AG04449 (cell line): ENCODE results near the gene TAF15.

Experiments
- CTCF ChIA-PET: fragments of 350-600 bp; formaldehyde crosslinking; extraction: SDS; loops from one replicate; lab custom pipeline; 2021; ENCODE audit warnings: antibody characterized with exemption; lab: Yijun Ruan, JAX
- POLR2A ChIA-PET: fragments of 400-600, 350-600 bp; formaldehyde crosslinking; extraction: SDS; loops from one replicate; lab custom pipeline; 2020; ENCODE audit warnings: antibody characterized with exemption, inconsistent platforms; lab: Yijun Ruan, JAX
- DNase-seq: peaks from one replicate; pipeline ENCODE4 v3.0.0-alpha.2; 2010; ENCODE audit warnings: low read depth, low spot score
- H3K4me3 ChIP-seq: 2 replicates; pipeline ENCODE4 v1.5.1; 2011; ENCODE audit warnings: low read depth, mild to moderate bottlenecking, control low read depth, low read length
- TF ChIP-seq, protein P1 (sequence below): IDR thresholded peaks from one replicate; pipeline ENCODE4 v1.5.1; 2011; ENCODE audit warnings: mild to moderate bottlenecking, moderate library complexity, low read length, control low read depth, inconsistent platforms; ENCODE audit not compliant: insufficient read depth; ENCODE audit errors: missing control alignments

Gene TAF15

DNA sequence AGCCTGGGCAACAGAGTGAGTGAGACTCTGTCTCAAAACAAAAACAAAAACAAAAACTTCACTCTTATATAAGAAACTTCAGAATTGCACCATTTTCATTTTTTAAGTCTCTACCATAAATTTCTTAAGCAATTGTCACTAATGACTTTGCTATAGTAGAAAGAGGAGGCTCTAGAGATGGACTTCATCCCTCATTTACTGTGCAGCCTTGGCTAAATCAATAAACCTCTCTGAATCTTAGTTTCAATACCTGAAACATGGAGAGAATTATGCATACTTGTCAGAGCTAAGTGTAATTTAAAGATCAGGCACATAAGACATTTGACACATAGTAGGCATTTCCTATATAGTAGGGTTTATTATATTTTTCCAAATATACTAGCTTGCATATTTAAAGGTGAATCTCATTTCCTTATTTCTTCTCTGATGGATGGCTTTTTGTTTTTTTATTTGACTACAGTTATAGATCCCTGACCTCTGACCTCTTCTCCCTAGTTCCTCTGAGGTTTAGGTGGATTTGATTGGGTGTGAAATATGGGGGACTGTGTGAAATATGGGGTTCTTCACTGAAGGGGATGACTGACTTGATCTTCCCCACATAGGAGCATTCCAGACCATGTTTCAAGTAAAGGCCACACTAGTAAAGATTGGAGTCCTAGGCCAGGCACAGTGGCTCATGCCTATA is 68.2 kb downstream of the TAF15 start:
- ChIA-PET CTCF (no interaction called here), POLR2A (interaction anchor here (0.6 kb wide), 2 partner anchors 36 to 937 kb away, joined by 3 to 4 read pairs; no protein-coding TSS in a partner anchor)
- DNase-seq = no peak
- no peak overlapping the region for H3K4me3 ChIP-seq
- TF ChIP-seq, protein P1, sequence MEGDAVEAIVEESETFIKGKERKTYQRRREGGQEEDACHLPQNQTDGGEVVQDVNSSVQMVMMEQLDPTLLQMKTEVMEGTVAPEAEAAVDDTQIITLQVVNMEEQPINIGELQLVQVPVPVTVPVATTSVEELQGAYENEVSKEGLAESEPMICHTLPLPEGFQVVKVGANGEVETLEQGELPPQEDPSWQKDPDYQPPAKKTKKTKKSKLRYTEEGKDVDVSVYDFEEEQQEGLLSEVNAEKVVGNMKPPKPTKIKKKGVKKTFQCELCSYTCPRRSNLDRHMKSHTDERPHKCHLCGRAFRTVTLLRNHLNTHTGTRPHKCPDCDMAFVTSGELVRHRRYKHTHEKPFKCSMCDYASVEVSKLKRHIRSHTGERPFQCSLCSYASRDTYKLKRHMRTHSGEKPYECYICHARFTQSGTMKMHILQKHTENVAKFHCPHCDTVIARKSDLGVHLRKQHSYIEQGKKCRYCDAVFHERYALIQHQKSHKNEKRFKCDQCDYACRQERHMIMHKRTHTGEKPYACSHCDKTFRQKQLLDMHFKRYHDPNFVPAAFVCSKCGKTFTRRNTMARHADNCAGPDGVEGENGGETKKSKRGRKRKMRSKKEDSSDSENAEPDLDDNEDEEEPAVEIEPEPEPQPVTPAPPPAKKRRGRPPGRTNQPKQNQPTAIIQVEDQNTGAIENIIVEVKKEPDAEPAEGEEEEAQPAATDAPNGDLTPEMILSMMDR = no peak

DNA sequence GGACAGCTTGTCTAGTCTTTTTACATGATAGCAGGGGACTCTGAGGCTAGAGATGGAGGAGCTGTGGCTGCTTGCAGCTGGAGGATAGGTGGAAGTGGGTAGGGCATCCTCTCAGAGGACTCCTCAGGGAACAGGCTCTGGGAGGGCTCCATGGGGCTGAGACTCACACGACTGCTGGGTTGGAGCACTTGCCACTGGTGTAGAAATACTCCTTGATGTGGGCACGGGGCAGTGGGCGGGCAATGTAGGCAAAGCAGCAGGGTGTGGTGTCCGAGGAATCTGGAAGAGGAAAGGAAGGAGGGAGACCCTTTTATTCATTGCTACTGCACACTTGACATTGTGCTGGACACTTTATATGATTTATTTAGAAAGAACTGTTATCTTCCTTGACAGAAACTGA is 69.1 kb downstream of the TAF15 start:
- H3K4me3 ChIP-seq = no peak overlapping the region
- POLR2A ChIA-PET = interaction anchor here (0.6 kb wide), 1 partner anchor 938 kb away, joined by 4 read pairs; no protein-coding TSS in a partner anchor
- CTCF ChIA-PET = no interaction called here
- TF ChIP-seq, protein P1 = no peak
- DNase-seq = no peak

DNA sequence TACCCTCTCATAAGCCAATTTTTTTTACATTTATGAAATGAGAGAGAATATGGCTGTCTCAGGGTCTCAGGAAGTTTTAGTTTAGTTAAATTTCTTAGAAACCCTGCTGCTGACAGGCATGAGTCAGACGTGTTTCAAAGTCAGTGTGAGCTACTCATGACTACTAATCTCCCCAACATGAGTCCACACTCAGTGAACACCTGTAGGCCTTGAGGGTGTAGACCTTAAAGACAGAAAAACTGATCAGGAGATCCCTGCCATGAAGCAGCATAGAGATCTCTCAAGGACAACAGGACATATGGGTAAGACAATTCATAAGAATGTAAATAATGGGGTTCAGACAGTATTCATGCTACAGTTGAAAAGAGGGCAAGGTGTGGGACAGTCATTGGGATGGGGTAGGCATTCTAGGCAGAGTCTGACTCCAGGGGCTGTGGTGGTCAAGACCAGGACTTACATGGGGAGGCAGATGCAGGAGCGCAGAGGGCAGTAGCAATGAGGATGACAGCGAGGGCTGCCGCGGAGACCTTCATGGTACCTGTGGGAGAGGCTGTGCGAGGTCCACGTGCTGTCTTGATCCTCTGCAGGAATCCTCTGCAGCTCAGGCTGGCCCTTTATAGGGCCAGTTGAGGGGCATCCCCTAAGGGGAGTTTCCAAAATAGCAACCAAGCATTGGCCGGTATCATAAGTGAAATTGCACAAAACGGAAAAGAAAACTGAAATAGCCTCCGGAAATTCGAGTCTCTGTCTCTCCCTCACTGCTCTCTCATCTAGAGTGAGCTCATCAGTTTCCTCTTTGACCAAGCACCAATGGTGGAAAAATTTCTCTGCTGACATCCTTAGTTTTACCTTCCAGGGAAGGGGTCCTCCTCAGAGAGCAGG is 70.7 kb downstream of the TAF15 start, which contains the start of gene CCL5:
CCL5 (minus strand) TSS at position 588 of the 882 bp plus-strand sequence.
- POLR2A ChIA-PET = no interaction called here
- TF ChIP-seq, protein P1 = no peak
- CTCF ChIA-PET = no interaction called here
- no peak for DNase-seq
- no peak within 1 kb of the TSS for H3K4me3 ChIP-seq

DNA sequence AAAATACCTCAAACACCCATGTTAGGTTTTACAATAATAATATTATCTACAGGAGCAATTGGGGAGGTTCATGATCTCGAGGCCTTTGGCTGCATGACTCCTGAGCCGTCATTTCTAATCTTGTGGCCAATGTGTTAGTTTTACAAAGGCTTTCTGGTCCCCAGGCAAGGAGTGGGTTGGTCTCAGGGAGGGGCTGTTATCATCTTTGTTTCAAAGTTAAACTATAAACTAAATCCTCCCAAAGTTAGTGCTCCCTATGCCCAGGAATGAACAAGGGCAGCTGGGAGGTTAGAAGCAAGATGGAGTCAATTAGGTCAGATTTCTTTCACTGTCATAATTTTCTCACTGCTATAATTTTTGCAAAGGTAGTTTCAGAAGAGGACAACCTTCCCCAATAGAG is 80.0 kb downstream of the TAF15 start:
- POLR2A ChIA-PET = no interaction called here
- CTCF ChIA-PET = no interaction called here
- H3K4me3 ChIP-seq = no peak overlapping the region
- TF ChIP-seq, protein P1 = no peak
- no peak for DNase-seq

DNA sequence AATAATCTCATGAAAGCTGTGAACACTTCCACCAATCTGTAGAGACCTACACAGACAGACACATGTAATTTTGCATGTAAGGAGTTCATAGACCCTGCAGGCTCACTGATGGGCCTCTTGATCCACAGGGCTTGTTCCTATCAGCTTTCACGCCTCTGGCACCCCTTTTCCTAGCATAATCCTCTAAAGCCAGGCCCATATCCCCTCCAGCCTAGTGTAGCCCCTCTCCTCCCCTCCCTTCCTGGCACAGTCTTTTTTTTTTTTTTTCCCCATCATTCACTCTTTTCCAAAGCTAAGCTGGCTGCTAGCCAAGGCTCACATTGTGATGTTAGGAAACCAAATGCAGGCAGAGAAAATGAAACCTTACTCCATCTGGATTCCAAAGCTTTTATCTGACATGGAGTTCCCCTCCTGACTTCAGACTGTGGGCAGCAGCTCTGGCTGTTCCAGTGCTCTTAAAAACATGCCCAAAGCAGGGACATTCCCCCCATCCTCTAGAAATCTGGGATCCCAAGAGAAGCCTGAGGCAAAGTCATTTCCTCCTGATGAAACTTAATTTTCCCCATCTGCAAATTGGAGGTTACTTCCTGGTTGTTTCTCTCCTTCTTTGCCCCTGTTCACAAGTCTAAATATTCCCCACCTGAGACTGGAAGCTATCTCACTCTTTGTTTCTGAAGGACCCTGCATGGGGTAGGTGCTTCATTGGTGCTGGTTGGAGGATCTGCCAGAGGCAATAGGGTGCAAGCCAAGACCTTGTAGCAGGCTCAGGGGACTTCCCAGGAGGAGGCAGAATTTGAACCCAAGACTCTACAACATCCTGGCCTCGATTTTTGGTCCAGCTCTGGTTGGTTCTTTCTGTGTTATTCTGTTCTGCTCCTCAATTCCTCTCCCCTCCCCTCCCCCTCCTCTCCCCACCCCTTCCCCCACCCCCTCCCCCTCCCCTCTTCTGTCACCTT is 80.8 kb downstream of the TAF15 start:
- TF ChIP-seq, protein P1 = no peak
- ChIA-PET POLR2A (no interaction called here), CTCF (interaction anchor here (0.6 to 0.7 kb wide), 2 partner anchors 40 to 43 kb away, joined by 3 read pairs; no protein-coding TSS in a partner anchor)
- no peak overlapping the region for H3K4me3 ChIP-seq
- peak; percentile 36 for DNase-seq
